ENCODE measurements around the gene KIAA0513.
"Not testable (repeated sequence)": the region's sequence is repeated elsewhere in the genome, so short reads cannot be mapped to it uniquely, and the experiment has no call there.

Gene KIAA0513

GRCh38 chr16:85031451-85031850, 3.9 kb downstream of the KIAA0513 start:
- Histone ChIP-seq H2BK12ac (ENCODE audit: low read length) (no peak overlapping the region), H2BK5ac (ENCODE audit: low read length) (no peak overlapping the region), H3K4me3 (ENCODE audit: low read length in 2 of 2) (no peak overlapping the region), H2AK5ac (ENCODE audit: low read depth, low read length) (no peak overlapping the region), H3K4ac (ENCODE audit: low read length) (no peak overlapping the region), H3K9ac (ENCODE audit: low read depth, low read length, poor library complexity) (no peak overlapping the region), H3K36me3 (replicated peaks in 1 of 2; ENCODE audit: control insufficient read depth in 2 of 2, insufficient read depth in 2 of 2, low read length in 2 of 2) (no peaks in the 10 kb centered on the region), H2BK15ac (ENCODE audit: low read length) (no peak overlapping the region), H3K23ac (ENCODE audit: low read depth, low read length, poor library complexity) (no peak overlapping the region), H3K79me1 (ENCODE audit: low read depth, low read length) (peaks cover 8% of the 10 kb centered on the region), H3K18ac (ENCODE audit: low read length) (no peak overlapping the region), H3K4me1 (ENCODE audit: control insufficient read depth in 2 of 2, insufficient read depth in 1 of 2, low read depth in 1 of 2, low read length in 2 of 2) (peaks cover 7 to 18% of the 10 kb centered on the region in 2 donors), H3K27ac (replicated peaks; ENCODE audit: low read length) (no peak overlapping the region), H2BK120ac (ENCODE audit: low read depth, low read length) (no peak overlapping the region), H3K4me2 (ENCODE audit: insufficient read depth, low read length, poor library complexity, severe bottlenecking) (no peak overlapping the region), H4K8ac (ENCODE audit: low read depth, low read length) (no peak overlapping the region), H3K27me3 (ENCODE audit: control insufficient read depth in 3 of 3, insufficient read depth in 3 of 3, low read depth in 1 of 3, low read length in 3 of 3) (peaks cover 0 to 4% (median 0%) of the 10 kb centered on the region in 3 experiments), H4K91ac (ENCODE audit: low read depth, low read length, poor library complexity) (no peak overlapping the region), H3K14ac (ENCODE audit: low read length) (no peak overlapping the region), H3K9me3 (replicated peaks in 1 of 2; ENCODE audit: control insufficient read depth in 2 of 2, insufficient read depth in 1 of 2, low read depth in 1 of 2, low read length in 2 of 2) (peaks cover 0 to 2% of the 10 kb centered on the region in 2 donors), H2AFZ (ENCODE audit: low read length) (no peak overlapping the region)
- no CpG with 5 or more reads among the region's 5 CpGs for WGBS, 2 donors (ENCODE audit: extremely low coverage in 2 of 2, insufficient read length in 2 of 2, insufficient replicate concordance in 1 of 2)
- DNase-seq (ENCODE audit: low spot score), result no peak

- not testable (repeated sequence) for H3K27ac ChIP-seq (replicated peaks; ENCODE audit: low read length); H2BK5ac ChIP-seq (ENCODE audit: low read length); H3K4me2 ChIP-seq (ENCODE audit: insufficient read depth, low read length, poor library complexity, severe bottlenecking); H3K9me3 ChIP-seq (replicated peaks in 1 of 2; ENCODE audit: control insufficient read depth in 2 of 2, insufficient read depth in 1 of 2, low read depth in 1 of 2, low read length in 2 of 2); H4K8ac ChIP-seq (ENCODE audit: low read depth, low read length); H2AK5ac ChIP-seq (ENCODE audit: low read depth, low read length); H4K91ac ChIP-seq (ENCODE audit: low read depth, low read length, poor library complexity); DNase-seq (ENCODE audit: low spot score); H2BK120ac ChIP-seq (ENCODE audit: low read depth, low read length); H3K27me3 ChIP-seq (ENCODE audit: control insufficient read depth in 3 of 3, insufficient read depth in 3 of 3, low read depth in 1 of 3, low read length in 3 of 3); H2BK12ac ChIP-seq (ENCODE audit: low read length); H3K14ac ChIP-seq (ENCODE audit: low read length); H2AFZ ChIP-seq (ENCODE audit: low read length); H3K4me3 ChIP-seq (ENCODE audit: low read length in 2 of 2); H3K79me1 ChIP-seq (ENCODE audit: low read depth, low read length); H3K4ac ChIP-seq (ENCODE audit: low read length); H3K18ac ChIP-seq (ENCODE audit: low read length); H3K36me3 ChIP-seq (replicated peaks in 1 of 2; ENCODE audit: control insufficient read depth in 2 of 2, insufficient read depth in 2 of 2, low read length in 2 of 2)
- H3K23ac ChIP-seq (ENCODE audit: low read depth, low read length, poor library complexity), result peak overlapping the region; percentile 48
- H3K9ac ChIP-seq (ENCODE audit: low read depth, low read length, poor library complexity), result peak overlapping the region; percentile 40
- peak overlapping the region; percentile 44 for H2BK15ac ChIP-seq (ENCODE audit: low read length)
- H3K4me1 ChIP-seq (ENCODE audit: control insufficient read depth in 2 of 2, insufficient read depth in 1 of 2, low read depth in 1 of 2, low read length in 2 of 2), result peaks cover 7 to 18% of the 10 kb centered on the region in 2 donors
- WGBS, 2 donors (ENCODE audit: extremely low coverage in 2 of 2, insufficient read length in 2 of 2, insufficient replicate concordance in 1 of 2), result no CpG with 5 or more reads among the region's 4 CpGs
Observed at GRCh38 chr16:85032187-85032586, 4.6 kb downstream of the KIAA0513 start.

GRCh38 chr16:85033171-85033570, 5.6 kb downstream of the KIAA0513 start:
- H2AFZ ChIP-seq (ENCODE audit: low read length), result no peak overlapping the region

GRCh38 chr16:85034591-85035433, 7.2 kb downstream of the KIAA0513 start:
- WGBS, 2 donors (ENCODE audit: extremely low coverage in 2 of 2, insufficient read length in 2 of 2, insufficient replicate concordance in 1 of 2), result no CpG with 5 or more reads among the region's 18 CpGs
- H3K9me3 ChIP-seq (replicated peaks in 1 of 2; ENCODE audit: control insufficient read depth in 2 of 2, insufficient read depth in 1 of 2, low read depth in 1 of 2, low read length in 2 of 2), result peaks cover 0 to 2% of the 10 kb centered on the region in 2 donors
- H3K36me3 ChIP-seq (replicated peaks in 1 of 2; ENCODE audit: control insufficient read depth in 2 of 2, insufficient read depth in 2 of 2, low read length in 2 of 2), result no peaks in the 10 kb centered on the region
- no peak overlapping the region for H2BK120ac ChIP-seq (ENCODE audit: low read depth, low read length)
- no peak overlapping the region for H3K14ac ChIP-seq (ENCODE audit: low read length)
- no peak overlapping the region for H3K27ac ChIP-seq (replicated peaks; ENCODE audit: low read length)
- no peak overlapping the region for H4K91ac ChIP-seq (ENCODE audit: low read depth, low read length, poor library complexity)
- no peak overlapping the region for H2BK12ac ChIP-seq (ENCODE audit: low read length)
- no peak overlapping the region for H2BK5ac ChIP-seq (ENCODE audit: low read length)
- H2AK5ac ChIP-seq (ENCODE audit: low read depth, low read length), result no peak overlapping the region
- H3K27me3 ChIP-seq (ENCODE audit: control insufficient read depth in 3 of 3, insufficient read depth in 3 of 3, low read depth in 1 of 3, low read length in 3 of 3), result no peaks in the 10 kb centered on the region
- DNase-seq (ENCODE audit: low spot score), result no peak
- no peak overlapping the region for H3K9ac ChIP-seq (ENCODE audit: low read depth, low read length, poor library complexity)
- H2AFZ ChIP-seq (ENCODE audit: low read length), result no peak overlapping the region
- peaks cover 0 to 2% of the 10 kb centered on the region in 2 donors for H3K4me1 ChIP-seq (ENCODE audit: control insufficient read depth in 2 of 2, insufficient read depth in 1 of 2, low read depth in 1 of 2, low read length in 2 of 2)
- peaks cover 8% of the 10 kb centered on the region for H3K79me1 ChIP-seq (ENCODE audit: low read depth, low read length)
- peak overlapping the region; percentile 97 for H3K23ac ChIP-seq (ENCODE audit: low read depth, low read length, poor library complexity)
- no peak overlapping the region for H4K8ac ChIP-seq (ENCODE audit: low read depth, low read length)
- peak overlapping the region in 1 of 2 donors; percentile 32 for H3K4me3 ChIP-seq (ENCODE audit: low read length in 2 of 2)
- no peak overlapping the region for H3K4ac ChIP-seq (ENCODE audit: low read length)
- peak overlapping the region; percentile 35 for H3K18ac ChIP-seq (ENCODE audit: low read length)
- no peak overlapping the region for H2BK15ac ChIP-seq (ENCODE audit: low read length)
- no peak overlapping the region for H3K4me2 ChIP-seq (ENCODE audit: insufficient read depth, low read length, poor library complexity, severe bottlenecking)

More at GRCh38 chr16:85033171-85033570, 5.6 kb downstream of the KIAA0513 start:
- peak overlapping the region; percentile 61 for H3K23ac ChIP-seq (ENCODE audit: low read depth, low read length, poor library complexity)
- H2BK12ac ChIP-seq (ENCODE audit: low read length), result no peak overlapping the region
- no peak overlapping the region for H3K14ac ChIP-seq (ENCODE audit: low read length)
- H3K27me3 ChIP-seq (ENCODE audit: control insufficient read depth in 3 of 3, insufficient read depth in 3 of 3, low read depth in 1 of 3, low read length in 3 of 3), result peaks cover 0 to 3% (median 0%) of the 10 kb centered on the region in 3 experiments
- no peak overlapping the region for H3K9ac ChIP-seq (ENCODE audit: low read depth, low read length, poor library complexity)
- H3K4me3 ChIP-seq (ENCODE audit: low read length in 2 of 2), result no peak overlapping the region
- no peak overlapping the region for H3K4me2 ChIP-seq (ENCODE audit: insufficient read depth, low read length, poor library complexity, severe bottlenecking)
- H4K91ac ChIP-seq (ENCODE audit: low read depth, low read length, poor library complexity), result no peak overlapping the region
- H2BK120ac ChIP-seq (ENCODE audit: low read depth, low read length), result no peak overlapping the region
- no peak overlapping the region for H2BK15ac ChIP-seq (ENCODE audit: low read length)
- no peak overlapping the region for H2AK5ac ChIP-seq (ENCODE audit: low read depth, low read length)
- H3K9me3 ChIP-seq (replicated peaks in 1 of 2; ENCODE audit: control insufficient read depth in 2 of 2, insufficient read depth in 1 of 2, low read depth in 1 of 2, low read length in 2 of 2), result peaks cover 0 to 2% of the 10 kb centered on the region in 2 donors
- no peak overlapping the region for H3K27ac ChIP-seq (replicated peaks; ENCODE audit: low read length)
- DNase-seq (ENCODE audit: low spot score), result no peak
- no peaks in the 10 kb centered on the region for H3K36me3 ChIP-seq (replicated peaks in 1 of 2; ENCODE audit: control insufficient read depth in 2 of 2, insufficient read depth in 2 of 2, low read length in 2 of 2)
- H3K4ac ChIP-seq (ENCODE audit: low read length), result no peak overlapping the region
- H3K79me1 ChIP-seq (ENCODE audit: low read depth, low read length), result peaks cover 8% of the 10 kb centered on the region
- H3K18ac ChIP-seq (ENCODE audit: low read length), result peak overlapping the region; percentile 11
- H4K8ac ChIP-seq (ENCODE audit: low read depth, low read length), result no peak overlapping the region
- H2BK5ac ChIP-seq (ENCODE audit: low read length), result no peak overlapping the region
- no CpG with 5 or more reads among the region's 17 CpGs for WGBS, 2 donors (ENCODE audit: extremely low coverage in 2 of 2, insufficient read length in 2 of 2, insufficient replicate concordance in 1 of 2)
- peaks cover 8 to 15% of the 10 kb centered on the region in 2 donors for H3K4me1 ChIP-seq (ENCODE audit: control insufficient read depth in 2 of 2, insufficient read depth in 1 of 2, low read depth in 1 of 2, low read length in 2 of 2)
